ENCODE data around the gene MARVELD1.
A peak's percentile ranks its signal among the peaks of the same experiment; 100 is the strongest.
"Not testable (repeated sequence)": the region's sequence is repeated elsewhere in the genome, so short reads cannot be mapped to it uniquely, and the experiment has no call there.

MARVELD1 gene

GRCh38 chr10:97683556-97684367 is 29.8 kb upstream of the MARVELD1 start:
- peaks cover 6% of the 10 kb centered on the region for H3K27me3 Mint-ChIP-seq (ENCODE audit: low read depth, poor library complexity)
- H3K4me1 Mint-ChIP-seq, result peaks cover 42% of the 10 kb centered on the region
- no peak for TF ChIP-seq CTCF (IDR thresholded peaks at IDR 0.05)
- H3K36me3 Mint-ChIP-seq (ENCODE audit: low read depth), result no peaks in the 10 kb centered on the region
- DNase-seq, result no peak
- no peaks in the 10 kb centered on the region for H3K9me3 Mint-ChIP-seq
- peak overlapping the region; percentile 66 for H3K27ac Mint-ChIP-seq
- no peak overlapping the region for H3K4me3 Mint-ChIP-seq

- H3K4me1 Mint-ChIP-seq, result peaks cover 42% of the 10 kb centered on the region
- not testable (repeated sequence) for H3K27ac Mint-ChIP-seq; H3K4me3 Mint-ChIP-seq; H3K9me3 Mint-ChIP-seq; DNase-seq; H3K27me3 Mint-ChIP-seq (ENCODE audit: low read depth, poor library complexity); H3K36me3 Mint-ChIP-seq (ENCODE audit: low read depth)
Measured at GRCh38 chr10:97684368-97684713, 29.2 kb upstream of the MARVELD1 start.

GRCh38 chr10:97684866-97685394 is 28.6 kb upstream of the MARVELD1 start:
- no peak overlapping the region for H3K27ac Mint-ChIP-seq
- H3K4me3 Mint-ChIP-seq, result no peak overlapping the region
- TF ChIP-seq CTCF (IDR thresholded peaks at IDR 0.05), result no peak
- no peaks in the 10 kb centered on the region for H3K9me3 Mint-ChIP-seq
- no peak for DNase-seq
- H3K4me1 Mint-ChIP-seq, result peaks cover 42% of the 10 kb centered on the region
- H3K27me3 Mint-ChIP-seq (ENCODE audit: low read depth, poor library complexity), result peaks cover 6% of the 10 kb centered on the region
- no peaks in the 10 kb centered on the region for H3K36me3 Mint-ChIP-seq (ENCODE audit: low read depth)

- no peak for DNase-seq
Measured at GRCh38 chr10:97685395-97685958, 28.1 kb upstream of the MARVELD1 start.

GRCh38 chr10:97686301-97686961 is 27.1 kb upstream of the MARVELD1 start:
- TF ChIP-seq CTCF (IDR thresholded peaks at IDR 0.05), result no peak
- Mint-ChIP-seq H3K36me3 (ENCODE audit: low read depth) (no peaks in the 10 kb centered on the region), H3K4me3 (peak overlapping the region; percentile 86), H3K4me1 (peaks cover 42% of the 10 kb centered on the region), H3K27me3 (ENCODE audit: low read depth, poor library complexity) (peaks cover 6% of the 10 kb centered on the region), H3K27ac (no peak overlapping the region), H3K9me3 (no peaks in the 10 kb centered on the region)
- DNase-seq, result no peak

More at GRCh38 chr10:97685395-97685958, 28.1 kb upstream of the MARVELD1 start:
- Mint-ChIP-seq H3K27ac (no peak overlapping the region), H3K27me3 (ENCODE audit: low read depth, poor library complexity) (peaks cover 6% of the 10 kb centered on the region), H3K36me3 (ENCODE audit: low read depth) (no peaks in the 10 kb centered on the region), H3K4me1 (peaks cover 42% of the 10 kb centered on the region), H3K4me3 (peak overlapping the region; percentile 86), H3K9me3 (no peaks in the 10 kb centered on the region)
- TF ChIP-seq CTCF (IDR thresholded peaks at IDR 0.05), result peak; percentile 31

All from nephron progenitor cell (in vitro differentiated cells).